GM12878 (cell line): ENCODE data around the gene MAML2. TPM values are rescaled to one million over a fixed set of nuclear protein-coding genes. Genes with fewer than 3 reads are reported as not detected.

Experiments
- ATAC-seq: fragments of 200-7000 bp; cut with Tn5 transposase; 3 replicates; pipeline ENCODE4 v1.9.1; 2020; ENCODE audit warnings: mild to moderate bottlenecking, moderate library complexity
- BruUV-seq: library from RNA; stranded (reverse); fragments of 400-500 nt; replicated peaks from 2 replicates; lab custom pipeline; 2021; lab: Mats Ljungman, UMichigan
- CTCF ChIA-PET: fragments of 300-600 bp; sonication (Branson Sonifier 250); formaldehyde crosslinking; extraction: SDS; loops from one replicate; lab custom pipeline; 2021; ENCODE audit warnings: inconsistent platforms; lab: Yijun Ruan, JAX
- POLR2A ChIA-PET: fragments of 350-600 bp; formaldehyde crosslinking; extraction: SDS; loops from one replicate; lab custom pipeline; 2021; ENCODE audit warnings: inconsistent platforms; lab: Charles Lee
- RAD21 ChIA-PET: fragments of 300-600 bp; sonication (Branson Sonifier 250); formaldehyde crosslinking; loops from one replicate; lab custom pipeline; 2023; ENCODE audit warnings: antibody characterized with exemption; ENCODE audit not compliant: unreplicated experiment; lab: Charles Lee
- SMC1A ChIA-PET: fragments of 300-600 bp; sonication (Branson Sonifier 250); formaldehyde crosslinking; loops from one replicate; lab custom pipeline; 2023; ENCODE audit not compliant: unreplicated experiment, uncharacterized antibody; lab: Charles Lee
- DNase-seq: peaks from one replicate; pipeline ENCODE4 v3.0.0-alpha.2; 2011; ENCODE audit warnings: low read depth, low spot score
- FAIRE-seq: peaks from 3 replicates; lab custom pipeline; 2011; peaks lifted over from hg19 to GRCh38; lab: Jason Lieb, UNC
- H2AFZ ChIP-seq: 2 replicates; pipeline ENCODE4 v1.6.0; 2011; ENCODE audit warnings: low read depth, low read length, control low read depth; ENCODE audit not compliant: control insufficient read depth
- H3K27ac ChIP-seq: 2 replicates; pipeline ENCODE4 v1.5.1; 2011; ENCODE audit warnings: control low read depth; ENCODE audit not compliant: control insufficient read depth, insufficient read depth
- H3K27me3 ChIP-seq, 2 experiments: replicated peaks in 1 of 2; 2 replicates each; pipeline versions ENCODE4 v1.6.0 to v1.6.1; 2011; ENCODE audit warnings: low read length in 1 of 2; ENCODE audit not compliant: control insufficient read depth in 2 of 2, insufficient read depth in 2 of 2
- H3K36me3 ChIP-seq, 2 experiments: 2 replicates each; pipeline ENCODE4 v1.5.1; 2011; ENCODE audit warnings: low read length in 1 of 2; ENCODE audit not compliant: control insufficient read depth in 2 of 2, insufficient read depth in 2 of 2
- H3K4me1 ChIP-seq: 2 replicates; pipeline ENCODE4 v1.6.1; 2011; ENCODE audit warnings: mild to moderate bottlenecking, low read length, moderate library complexity, mixed read lengths; ENCODE audit not compliant: control insufficient read depth, insufficient read depth
- H3K4me2 ChIP-seq: 2 replicates; pipeline ENCODE4 v1.6.0; 2011; ENCODE audit warnings: control low read depth; ENCODE audit not compliant: control insufficient read depth, insufficient read depth
- H3K4me3 ChIP-seq: fragments of 200-600 bp; sonication (generic); 2 replicates; pipeline ENCODE4 v1.5.1; 2016
- H3K79me2 ChIP-seq: 2 replicates; pipeline ENCODE4 v1.6.0; 2011; ENCODE audit warnings: low read length; ENCODE audit not compliant: control insufficient read depth, insufficient read depth
- H3K9ac ChIP-seq: 2 replicates; pipeline ENCODE4 v1.8.0; 2011; ENCODE audit warnings: low read length, control low read depth, mixed read lengths; ENCODE audit not compliant: control insufficient read depth, insufficient read depth
- H3K9me3 ChIP-seq: replicated peaks from 3 replicates; pipeline ENCODE4 v1.5.1; 2011; ENCODE audit warnings: mild to moderate bottlenecking, low read length; ENCODE audit not compliant: control insufficient read depth, insufficient read depth
- H4K20me1 ChIP-seq: 2 replicates; pipeline ENCODE4 v1.6.0; 2011; ENCODE audit not compliant: control insufficient read depth, insufficient read depth
- BRCA1 ChIP-seq: IDR thresholded peaks from 2 replicates; pipeline ENCODE4 v1.6.1; 2011; ENCODE audit warnings: low read depth, low read length, improper control_type of control experiment
- CHD4 ChIP-seq: fragments of 200-600 bp; sonication (generic); IDR thresholded peaks from 2 replicates; pipeline ENCODE4 v1.6.1; 2016; ENCODE audit warnings: mild to moderate bottlenecking
- EZH2 ChIP-seq: IDR thresholded peaks from 2 replicates; pipeline ENCODE4 v1.6.1; 2012; ENCODE audit warnings: low read depth, mild to moderate bottlenecking, control low read depth, inconsistent platforms, low read length, borderline replicate concordance; ENCODE audit not compliant: control insufficient read depth
- IKZF1 ChIP-seq: fragments of 450-650 bp; conservative IDR thresholded peaks from 2 replicates; pipeline ENCODE4 v1.6.1; 2017; ENCODE audit warnings: antibody characterized with exemption, mild to moderate bottlenecking
- IRF5 ChIP-seq: fragments of 450-650 bp; IDR thresholded peaks from 2 replicates; pipeline ENCODE4 v1.6.1; 2017; ENCODE audit warnings: borderline replicate concordance
- MEF2A ChIP-seq: IDR thresholded peaks from 2 replicates; pipeline ENCODE4 v1.6.1; 2011; ENCODE audit warnings: low read depth, mild to moderate bottlenecking, low read length, moderate library complexity; ENCODE audit not compliant: insufficient read depth
- NFYA ChIP-seq: IDR thresholded peaks from 2 replicates; pipeline ENCODE4 v1.6.1; 2011; ENCODE audit warnings: low read depth, mild to moderate bottlenecking, low read length, improper control_type of control experiment, borderline replicate concordance
- NR2C1 ChIP-seq: fragments of 450-650 bp; IDR thresholded peaks from 2 replicates; pipeline ENCODE4 v1.6.1; 2017; ENCODE audit warnings: antibody characterized with exemption, mild to moderate bottlenecking, moderate library complexity
- SPI1 ChIP-seq: IDR thresholded peaks from 2 replicates; pipeline ENCODE4 v1.6.1; 2011; ENCODE audit warnings: low read depth, mild to moderate bottlenecking, low read length, moderate library complexity, borderline replicate concordance; ENCODE audit not compliant: insufficient read depth
- WGBS: methylation state at CpG from one replicate; pipeline ENCODE4 v1.1.6; 2016; ENCODE audit warnings: low lambda C conversion rate; ENCODE audit not compliant: insufficient replicate concordance, insufficient coverage; ENCODE audit errors: missing lambda C conversion rate; 5-methylcytosine and 5-hydroxymethylcytosine counted together
- in situ Hi-C: fragments of 300-500 bp; cut with MboI; formaldehyde crosslinking; loops from 9 replicates; pipeline ENCODE4 v1.14.3; 2018; ENCODE audit warnings: mixed read lengths
- intact Hi-C: fragments of 100-400 bp; cut with micrococcal nuclease; formaldehyde crosslinking; loops from one replicate; pipeline ENCODE4 v1.14.2; 2022; ENCODE audit not compliant: unreplicated experiment
- polyA plus RNA-seq, 11 experiments: library from polyadenylated mRNA; depleted of rRNA in 4 of 11; unstranded in 6 of 11; stranded (reverse) in 5 of 11; fragments of >200 nt; fragmentation: Nextera tagmentation in 4 of 11; fragmentation: Illumina TruSeq in 1 of 11; extraction: Ambion mirVana in 4 of 11; extraction: Trizol in 1 of 11; gene quantifications; 1 replicate in 1 of 11; 2 replicates in 10 of 11; pipeline versions ENCODE4 v1.2.1 to v1.2.3, GENCODE V29; 2011 to 2016; ENCODE audit warnings: inconsistent platforms in 2 of 11, missing spikeins in 2 of 11, low read depth in 1 of 11
- total RNA-seq, 4 experiments: library from RNA; depleted of rRNA in 3 of 4; stranded (reverse); fragments of >200 nt in 3 of 4; fragmentation: Illumina TruSeq in 1 of 4; extraction: Trizol in 1 of 4; gene quantifications; 2 replicates each; pipeline versions ENCODE4 v1.2.1 to v1.2.3, GENCODE V29; 2013 to 2021
- TF ChIP-seq, protein P1 (sequence below): fragments of 450-650 bp; IDR thresholded peaks from 2 replicates; pipeline ENCODE4 v1.6.1; 2016; ENCODE audit warnings: mild to moderate bottlenecking

Gene MAML2
- total and polyA plus RNA-seq, 10 of the 15 experiments (the other 5 are each of a cell fraction or from before 2014, with no cell fraction given) = 2.5 to 15.1 (median 12.0) TPM

DNA sequence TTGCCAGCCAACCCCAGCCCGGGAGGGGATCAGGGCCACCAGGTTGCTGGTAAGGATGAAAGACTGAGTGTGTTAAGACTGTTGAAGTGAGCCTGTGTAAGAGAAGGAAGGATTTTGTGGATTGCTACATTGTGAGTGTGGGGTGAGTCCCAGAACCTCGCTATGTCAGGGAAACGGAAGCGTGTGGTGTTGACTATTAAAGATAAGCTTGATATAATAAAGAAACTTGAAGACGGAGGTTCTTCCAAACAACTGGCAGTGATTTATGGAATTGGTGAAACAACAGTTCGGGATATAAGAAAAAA, 47.4 kb upstream of the MAML2 start:
- Histone ChIP-seq H3K36me3 (no peaks in the 10 kb centered on the region), H3K4me2 (peak overlapping the region; percentile 93), H3K27me3 (no peaks in the 10 kb centered on the region), H4K20me1 (no peaks in the 10 kb centered on the region), H3K9me3 (no peaks in the 10 kb centered on the region), H3K27ac (peak overlapping the region; percentile 78), H3K4me3 (peak overlapping the region; percentile 90), H3K9ac (peak overlapping the region; percentile 67), H3K79me2 (peaks cover 52% of the 10 kb centered on the region), H3K4me1 (no peaks in the 10 kb centered on the region), H2AFZ (peak overlapping the region; percentile 85)
- ChIA-PET CTCF (interaction anchor here (1.1 to 3.5 kb wide), 7 partner anchors 19 to 601 kb away, joined by 5 to 52 read pairs (median 10); partner anchors contain the start of genes CEP57, FAM76B and MAML2), SMC1A (interaction anchor here (1.0 to 3.5 kb wide), 10 partner anchors 39 to 600 kb away, joined by 3 to 46 read pairs (median 5); partner anchors contain the start of genes CEP57, FAM76B and MAML2), RAD21 (interaction anchor here (0.8 to 3.3 kb wide), 12 partner anchors 11 to 675 kb away, joined by 3 to 71 read pairs (median 6); partner anchors contain the start of genes CEP57, FAM76B and MAML2), POLR2A (interaction anchor here (0.6 to 3.3 kb wide), 5 partner anchors 19 to 601 kb away, joined by 3 to 43 read pairs (median 6); partner anchors contain the start of genes FAM76B and MAML2)
- 3% methylated on average over 6 of the region's 6 CpGs for WGBS
- ATAC-seq = peak; percentile 6
- no peak for TF ChIP-seq MEF2A
- intact Hi-C loops = loop anchor here (1.0 to 5.0 kb wide), 4 partner anchors 203 to 337 kb away; no protein-coding TSS in a partner anchor
- FAIRE-seq = no peak
- TSS peak; percentile 88 for BruUV-seq
- DNase-seq = no peak
- in situ Hi-C loops = loop anchor here (5.0 kb wide), 3 partner anchors 338 to 553 kb away; no protein-coding TSS in a partner anchor

DNA sequence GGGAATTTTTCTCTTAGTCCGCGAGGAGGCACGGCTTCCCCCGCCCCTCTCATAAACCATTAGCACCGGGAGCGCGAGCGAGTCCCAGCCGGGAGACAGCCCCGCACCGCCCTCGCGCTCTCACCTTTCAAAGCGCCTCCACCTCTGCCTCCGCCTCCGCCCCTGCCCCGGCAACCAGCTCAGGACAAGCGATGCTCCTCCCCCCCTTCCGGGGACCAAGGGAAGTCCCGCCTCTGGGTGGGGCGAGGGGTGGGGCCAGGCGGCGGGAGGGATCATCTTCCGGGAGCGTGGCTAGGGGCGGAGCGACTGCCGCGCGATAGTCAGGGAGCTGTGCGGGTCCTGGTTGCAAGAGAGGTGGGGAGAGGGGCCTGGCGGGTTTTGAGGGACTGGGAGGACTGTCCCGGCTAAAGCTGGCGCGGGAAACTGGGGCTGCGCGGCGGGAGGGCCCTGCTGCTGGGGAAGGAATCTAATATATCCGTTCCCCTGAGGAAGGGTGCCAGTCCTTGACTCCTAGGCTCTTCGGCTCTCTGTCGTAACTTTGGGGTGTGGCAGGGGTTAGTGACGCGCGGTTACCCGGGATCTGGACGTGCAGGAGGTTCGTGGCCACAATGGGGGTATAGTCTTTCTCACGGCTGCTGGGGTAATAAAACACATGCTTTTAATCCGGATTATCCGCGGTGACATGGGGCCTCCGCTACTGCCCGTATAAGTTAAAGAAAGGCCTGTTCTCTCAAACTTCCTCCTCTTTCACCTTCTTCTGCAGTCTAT, 46.9 kb upstream of the MAML2 start, which contains the start of the genes CCDC82 and JRKL:
Gene CCDC82, minus strand, starts transcription at position 193 of the 768 bp plus-strand sequence. CDS start 5,165 bp downstream, outside the sequence.
Gene JRKL, plus strand, starts transcription at position 294 of the 768 bp plus-strand sequence. CDS start 637 bp downstream, outside the sequence.
- ChIA-PET CTCF (interaction anchor here (0.6 to 3.5 kb wide), 13 partner anchors 8 to 600 kb away, joined by 3 to 52 read pairs (median 5); partner anchors contain the start of genes CEP57, FAM76B and MAML2), RAD21 (interaction anchor here (0.5 to 3.3 kb wide), 26 partner anchors 10 to 1235 kb away, joined by 3 to 71 read pairs (median 4); partner anchors contain the start of genes CEP57, FAM76B and MAML2), POLR2A (interaction anchor here (0.6 to 3.3 kb wide), 18 partner anchors 10 to 600 kb away, joined by 3 to 43 read pairs (median 3); partner anchors contain the start of genes CEP57, FAM76B and MAML2), SMC1A (interaction anchor here (0.5 to 3.5 kb wide), 20 partner anchors 36 to 1230 kb away, joined by 3 to 46 read pairs (median 4); partner anchors contain the start of genes CEP57, FAM76B and MAML2)
- no peaks in the 10 kb centered on the region for H3K27me3 ChIP-seq
- H3K36me3 ChIP-seq = no peaks in the 10 kb centered on the region
- H3K79me2 ChIP-seq = peaks cover 52% of the 10 kb centered on the region
- peak within 1 kb of the TSS; percentile 67 for H3K9ac ChIP-seq
- in situ Hi-C loops = loop anchor here (5.0 kb wide), 4 partner anchors 338 to 598 kb away; partner anchors contain the start of gene CEP57
- H3K4me3 ChIP-seq = peak within 1 kb of the TSS; percentile 90
- H2AFZ ChIP-seq = peak within 1 kb of the TSS; percentile 85
- intact Hi-C loops = loop anchor here (1.0 to 5.0 kb wide), 8 partner anchors 47 to 601 kb away; partner anchors contain the start of genes FAM76B and MAML2
- DNase-seq (peak; percentile 78), ATAC-seq (peak; percentile 94), FAIRE-seq (peak; percentile 13)
- no TSS peak for BruUV-seq
- 3% methylated on average over 50 of the region's 53 CpGs for WGBS
- H3K27ac ChIP-seq = peak within 1 kb of the TSS; percentile 78
- no peaks in the 10 kb centered on the region for H4K20me1 ChIP-seq
- no peaks in the 10 kb centered on the region for H3K9me3 ChIP-seq
- H3K4me1 ChIP-seq = no peaks in the 10 kb centered on the region
- peak within 1 kb of the TSS; percentile 93 for H3K4me2 ChIP-seq
- TF ChIP-seq NFYA (no peak), CHD4 (no peak), NR2C1 (0 out of 2 replicates have a peak, but pooled peaks have one; percentile 15), IRF5 (no peak), IKZF1 (peak; percentile 53), SPI1 (no peak), EZH2 (no peak), BRCA1 (no peak)
- TF ChIP-seq, protein P1, sequence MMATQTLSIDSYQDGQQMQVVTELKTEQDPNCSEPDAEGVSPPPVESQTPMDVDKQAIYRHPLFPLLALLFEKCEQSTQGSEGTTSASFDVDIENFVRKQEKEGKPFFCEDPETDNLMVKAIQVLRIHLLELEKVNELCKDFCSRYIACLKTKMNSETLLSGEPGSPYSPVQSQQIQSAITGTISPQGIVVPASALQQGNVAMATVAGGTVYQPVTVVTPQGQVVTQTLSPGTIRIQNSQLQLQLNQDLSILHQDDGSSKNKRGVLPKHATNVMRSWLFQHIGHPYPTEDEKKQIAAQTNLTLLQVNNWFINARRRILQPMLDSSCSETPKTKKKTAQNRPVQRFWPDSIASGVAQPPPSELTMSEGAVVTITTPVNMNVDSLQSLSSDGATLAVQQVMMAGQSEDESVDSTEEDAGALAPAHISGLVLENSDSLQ = peak; percentile 9; the same call in 1 of the 2 replicates
